IPS DF 4.7 (cell line): ENCODE results near the gene PABPN1L.

Experiments
- DNase-seq: peaks from one replicate; pipeline ENCODE4 v3.0.0-alpha.2; 2013; ENCODE audit warnings: low spot score; ENCODE audit errors: extremely low read depth

PABPN1L gene

DNA sequence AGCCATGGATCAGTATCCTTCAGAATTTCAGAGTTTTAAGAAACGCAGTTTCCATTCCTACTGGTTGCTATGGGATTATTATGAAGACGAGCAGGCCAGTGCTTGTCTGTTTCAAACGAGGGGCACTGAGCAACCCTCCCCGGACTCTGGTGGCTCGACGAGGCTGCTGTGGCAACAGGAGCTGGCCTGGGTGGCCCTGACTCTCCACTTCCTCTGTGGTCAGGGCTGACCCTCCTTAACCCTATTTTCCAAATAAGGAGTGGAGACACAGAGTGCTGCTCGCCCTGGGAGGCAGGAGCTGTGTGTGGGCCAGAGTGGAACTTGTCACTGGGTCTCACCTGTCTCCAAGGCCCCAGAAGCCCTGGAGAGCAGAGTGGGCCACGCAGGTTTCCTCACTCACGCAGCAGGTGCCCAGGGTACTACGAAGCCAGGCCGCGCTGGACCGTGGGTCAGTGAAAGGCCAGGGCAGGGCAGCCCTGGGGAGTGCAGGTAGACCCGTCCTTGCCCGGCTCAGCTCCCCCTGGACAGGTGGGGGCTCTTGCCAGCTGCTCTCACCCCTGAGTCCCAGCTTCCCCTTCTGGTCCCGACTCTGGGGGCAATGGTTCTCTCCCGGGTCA lies 13.0 kb downstream of the PABPN1L start:
- no peak for DNase-seq

DNA sequence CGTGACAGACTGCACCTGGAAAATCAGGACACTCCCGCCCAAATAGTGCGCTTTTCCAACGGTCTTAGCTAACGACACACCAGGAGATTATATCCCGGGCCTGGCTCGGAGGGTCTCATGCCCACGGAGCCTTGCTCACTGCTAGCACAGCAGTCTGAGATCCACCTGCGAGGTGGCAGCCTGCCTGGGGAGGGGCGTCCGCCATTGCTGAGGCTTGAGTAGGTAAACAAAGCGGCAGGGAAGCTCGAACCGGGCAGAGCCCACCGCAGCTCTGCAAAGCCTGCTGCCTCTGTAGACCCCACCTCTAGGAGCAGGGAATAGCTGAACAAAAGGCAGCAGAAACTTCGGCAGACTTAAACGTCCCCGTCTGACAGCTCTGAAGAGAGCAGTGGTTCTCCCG lies 14.8 kb downstream of the PABPN1L start:
- no peak for DNase-seq

DNA sequence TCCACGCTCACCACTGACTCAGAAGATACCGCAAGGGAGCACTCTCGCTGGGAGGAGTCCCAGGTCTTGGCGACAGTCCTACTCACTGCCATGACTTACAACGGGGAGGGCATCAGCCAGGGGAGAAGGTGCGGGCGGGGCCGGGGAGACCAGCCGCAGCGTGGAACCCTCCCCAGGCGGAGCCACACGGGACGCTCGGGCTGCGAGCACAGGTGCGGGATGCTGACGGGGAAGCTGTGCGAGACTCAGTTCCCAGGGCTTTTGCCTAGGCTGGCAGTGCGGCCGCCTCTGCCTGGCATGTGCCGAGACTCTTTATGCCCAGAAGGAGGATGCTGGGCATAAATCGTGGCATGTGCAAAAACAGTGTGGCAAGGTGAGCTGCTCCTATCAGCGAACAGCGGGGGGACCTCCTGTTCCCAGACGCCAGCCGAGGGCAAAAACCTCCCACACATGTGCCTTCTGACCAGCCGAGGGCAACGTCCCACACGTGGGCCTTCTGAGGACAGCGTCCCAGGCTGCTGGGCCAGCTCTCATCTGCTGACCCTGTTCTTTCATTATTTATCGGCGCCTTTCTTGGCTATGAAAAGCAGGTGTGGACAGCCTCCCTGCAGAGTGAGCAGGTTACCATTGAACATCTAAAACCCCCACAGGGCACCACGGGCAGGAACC lies 15.8 kb downstream of the PABPN1L start:
- no peak for DNase-seq

DNA sequence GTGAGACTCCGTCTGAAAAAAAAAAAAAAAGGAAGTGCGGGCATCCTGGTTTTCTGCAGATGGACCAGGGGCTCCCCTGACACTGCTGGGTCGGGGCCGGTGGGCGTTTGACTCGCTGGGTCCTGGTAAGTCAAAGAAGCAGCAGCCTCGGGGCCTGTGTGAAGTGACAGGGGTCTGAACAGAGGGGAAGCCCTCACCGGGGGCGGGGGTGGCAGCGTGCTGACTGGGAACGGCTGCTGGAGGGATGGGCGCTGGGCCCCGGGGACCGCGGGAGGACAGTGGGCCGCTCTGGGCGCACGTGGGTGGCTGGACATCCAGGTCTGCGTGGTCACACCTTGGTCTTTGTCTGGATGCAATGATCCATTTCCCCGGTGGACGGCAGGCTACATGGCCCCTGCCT lies 17.9 kb downstream of the PABPN1L start:
- no peak for DNase-seq

DNA sequence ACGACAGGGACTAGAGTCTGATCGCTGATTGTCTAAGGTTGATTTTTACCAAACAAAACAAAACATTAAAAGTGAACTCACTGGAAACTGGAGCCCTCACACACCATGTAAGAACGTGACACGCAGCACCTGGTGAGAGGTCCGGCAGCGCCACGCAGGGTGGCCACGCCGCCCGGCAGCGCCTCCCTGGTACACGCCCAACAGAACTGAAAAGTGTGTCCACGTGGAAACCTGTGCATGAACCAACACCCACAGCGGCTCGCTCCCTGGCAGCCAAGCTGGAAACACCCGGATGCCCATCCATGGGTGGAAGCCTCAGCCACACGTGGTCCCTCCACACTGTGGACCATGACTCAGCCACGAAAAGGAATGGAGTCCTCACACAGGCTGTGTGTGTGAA lies 18.8 kb downstream of the PABPN1L start:
- no peak for DNase-seq

DNA sequence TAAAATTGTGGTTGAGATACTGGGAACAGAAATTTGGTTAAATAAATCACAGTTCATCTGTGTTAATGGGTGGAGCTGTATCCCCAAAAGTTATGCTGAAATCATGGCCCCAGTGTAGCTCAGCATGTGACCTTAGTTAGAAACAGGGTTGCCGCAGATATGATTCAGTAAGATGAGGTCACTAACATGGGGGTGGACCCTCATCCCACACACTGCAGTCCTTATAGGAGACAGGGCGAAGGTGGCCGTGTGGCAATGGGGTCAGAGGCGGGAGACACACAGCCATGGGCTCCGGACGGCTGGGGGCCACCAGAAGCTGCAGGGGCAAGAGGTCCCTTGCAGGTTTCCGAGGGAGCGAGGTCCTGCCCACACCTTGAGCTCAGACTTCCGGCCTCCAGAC lies 20.4 kb downstream of the PABPN1L start:
- DNase-seq, result no peak

DNA sequence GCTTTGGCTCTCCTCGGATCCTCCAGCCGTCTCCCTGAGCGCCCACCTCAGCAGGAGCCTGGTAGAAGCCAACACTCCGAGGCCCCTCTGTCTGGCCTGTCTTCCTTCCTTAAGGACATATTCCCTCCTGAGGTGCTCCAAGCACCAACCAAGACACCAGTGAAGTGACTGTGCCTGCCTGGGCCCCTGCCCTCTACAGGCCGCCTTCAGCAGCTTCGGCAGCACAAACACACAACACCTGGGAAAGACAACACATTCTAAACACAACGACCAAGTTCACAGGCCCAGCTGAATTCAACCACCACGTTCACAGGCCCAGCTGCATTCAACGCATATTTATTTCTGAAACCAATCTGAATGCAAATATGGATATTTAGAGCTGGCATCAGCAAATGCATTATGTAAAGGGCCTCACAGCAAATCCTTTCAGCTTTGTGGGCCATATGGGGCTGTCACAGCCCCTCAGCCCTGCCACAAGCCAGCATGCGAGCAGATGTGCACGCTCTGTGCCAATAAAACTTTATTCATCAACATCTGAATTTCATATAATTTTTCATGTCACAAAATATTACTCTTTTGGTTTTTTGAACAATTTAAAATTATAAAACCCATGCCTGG lies 21.9 kb downstream of the PABPN1L start:
- no peak for DNase-seq

DNA sequence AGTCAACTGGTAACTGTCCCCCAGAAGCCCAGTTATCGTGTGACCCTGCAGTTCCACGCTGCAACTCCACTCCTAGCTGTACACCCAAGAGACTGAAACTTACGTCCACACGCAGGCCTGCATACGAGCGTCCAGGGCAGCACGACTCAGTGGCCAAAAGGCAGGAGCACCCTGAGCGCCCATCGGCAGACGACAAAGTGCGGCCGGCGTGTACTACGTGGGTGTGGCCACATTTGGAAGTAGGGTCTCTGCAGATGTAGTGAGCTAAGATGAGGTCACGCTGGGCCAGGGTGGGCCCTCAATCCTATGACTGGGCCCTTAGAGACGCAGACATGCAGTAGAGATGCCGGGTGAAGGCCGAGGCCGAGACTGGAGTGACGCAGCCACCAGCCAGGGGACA lies 23.2 kb downstream of the PABPN1L start:
- DNase-seq, result no peak

DNA sequence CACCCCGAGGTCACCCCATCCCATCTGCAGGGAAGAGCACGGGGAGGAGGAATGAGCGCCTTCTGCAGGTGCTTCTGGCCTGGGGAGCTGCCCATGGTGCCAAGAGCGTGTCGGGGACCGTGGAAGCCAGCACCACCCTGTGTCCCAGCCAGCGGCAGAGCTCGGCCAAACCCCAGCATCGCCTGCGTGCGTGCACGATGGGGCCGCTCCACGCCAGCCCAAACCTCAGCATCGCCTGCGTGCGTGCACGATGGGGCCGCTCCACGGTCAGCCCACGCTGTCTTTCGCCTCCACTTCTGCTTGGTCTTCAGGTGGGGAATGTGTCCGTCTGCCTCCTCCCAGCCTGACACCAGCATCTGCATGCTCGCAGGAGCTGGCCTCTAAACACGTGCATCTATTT lies 23.7 kb downstream of the PABPN1L start:
- no peak for DNase-seq

DNA sequence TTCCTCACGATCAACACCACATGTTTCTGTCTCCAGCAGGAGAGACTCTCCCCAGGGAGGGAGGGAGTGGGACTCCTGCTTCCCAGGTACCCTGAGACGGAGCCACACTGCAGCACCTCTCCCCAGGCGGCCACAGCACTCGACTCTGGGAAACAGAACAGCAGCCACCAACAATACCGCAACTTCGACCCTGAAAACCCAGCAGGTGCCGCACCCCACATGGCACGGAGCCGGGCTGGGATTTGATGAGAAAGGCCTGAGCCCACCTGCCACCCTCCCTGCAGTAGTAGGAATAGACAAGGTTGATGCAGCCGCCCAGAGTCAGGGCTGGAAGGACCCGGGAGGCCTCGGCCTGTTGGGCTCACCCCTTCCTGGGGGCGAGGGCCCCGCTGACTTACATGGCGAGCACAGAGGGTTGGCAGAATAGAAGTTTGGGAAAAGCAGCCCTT lies 24.1 kb downstream of the PABPN1L start:
- DNase-seq, result no peak

DNA sequence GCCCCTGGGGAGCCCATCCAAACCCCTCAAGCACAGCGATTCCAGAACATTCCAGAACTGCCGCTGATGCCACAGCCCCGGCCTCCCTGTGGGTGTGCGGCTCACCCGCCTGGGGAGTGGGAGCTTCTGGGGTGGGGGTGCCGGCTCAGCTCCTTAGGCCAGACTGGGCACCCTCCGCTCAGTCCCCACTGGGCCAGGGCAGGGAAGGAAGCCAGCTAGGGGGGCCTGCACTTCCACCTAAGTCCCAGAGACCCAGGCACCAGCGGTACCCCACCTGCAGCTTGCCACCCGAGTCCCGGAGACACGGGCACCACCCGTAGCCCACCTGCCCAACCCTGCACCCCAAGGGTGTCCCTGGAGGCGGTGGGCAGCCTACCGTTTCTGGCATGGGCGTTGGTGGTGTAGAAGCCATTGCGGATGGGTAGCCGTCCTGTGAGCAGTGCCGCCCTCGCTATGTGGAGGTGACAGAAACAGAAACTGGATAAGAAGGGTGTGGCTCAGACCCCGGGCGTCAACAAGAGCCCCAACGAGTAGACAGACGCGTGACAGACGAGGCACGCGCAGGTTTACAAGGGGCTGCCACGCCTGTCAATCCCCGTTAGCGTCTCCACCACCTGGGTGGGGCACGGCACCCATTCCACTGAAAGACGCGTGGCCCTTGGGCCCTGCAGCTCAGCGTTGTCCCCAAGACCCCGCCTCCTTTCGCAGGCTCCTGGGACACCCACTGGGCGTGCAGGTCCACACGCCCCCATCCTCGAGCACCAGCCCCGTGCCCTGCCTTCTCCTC lies 24.7 kb downstream of the PABPN1L start:
- no peak for DNase-seq

DNA sequence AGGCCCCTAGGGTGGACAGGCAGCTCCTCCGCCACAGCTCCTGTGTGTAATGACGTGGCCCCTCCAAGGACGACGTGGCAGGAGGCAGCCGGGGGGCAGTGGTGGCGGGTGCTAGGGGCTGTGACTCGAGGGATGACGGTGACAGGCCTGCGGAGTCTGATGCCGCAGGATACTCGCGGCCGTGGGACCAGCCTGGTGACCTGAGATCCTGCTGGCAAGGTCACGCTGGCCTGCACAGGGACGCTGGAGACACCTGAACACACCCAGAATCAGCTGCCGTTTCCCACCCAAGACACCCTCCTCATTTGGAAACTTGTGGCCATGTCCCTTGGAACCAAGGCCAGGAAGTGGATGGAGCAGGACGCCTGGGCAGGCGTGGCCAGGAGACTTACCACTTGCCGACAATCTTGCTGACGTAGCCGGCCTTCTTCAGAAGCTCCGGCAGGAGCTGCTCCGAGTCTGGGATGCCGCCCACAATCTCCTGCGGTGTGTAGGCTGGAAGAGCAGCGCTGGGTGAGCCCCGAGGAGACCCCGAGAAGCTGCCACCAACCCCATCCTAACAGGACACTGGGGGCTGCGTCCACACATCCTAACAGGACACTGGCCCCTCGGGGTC lies 25.8 kb downstream of the PABPN1L start:
- DNase-seq, result no peak

DNA sequence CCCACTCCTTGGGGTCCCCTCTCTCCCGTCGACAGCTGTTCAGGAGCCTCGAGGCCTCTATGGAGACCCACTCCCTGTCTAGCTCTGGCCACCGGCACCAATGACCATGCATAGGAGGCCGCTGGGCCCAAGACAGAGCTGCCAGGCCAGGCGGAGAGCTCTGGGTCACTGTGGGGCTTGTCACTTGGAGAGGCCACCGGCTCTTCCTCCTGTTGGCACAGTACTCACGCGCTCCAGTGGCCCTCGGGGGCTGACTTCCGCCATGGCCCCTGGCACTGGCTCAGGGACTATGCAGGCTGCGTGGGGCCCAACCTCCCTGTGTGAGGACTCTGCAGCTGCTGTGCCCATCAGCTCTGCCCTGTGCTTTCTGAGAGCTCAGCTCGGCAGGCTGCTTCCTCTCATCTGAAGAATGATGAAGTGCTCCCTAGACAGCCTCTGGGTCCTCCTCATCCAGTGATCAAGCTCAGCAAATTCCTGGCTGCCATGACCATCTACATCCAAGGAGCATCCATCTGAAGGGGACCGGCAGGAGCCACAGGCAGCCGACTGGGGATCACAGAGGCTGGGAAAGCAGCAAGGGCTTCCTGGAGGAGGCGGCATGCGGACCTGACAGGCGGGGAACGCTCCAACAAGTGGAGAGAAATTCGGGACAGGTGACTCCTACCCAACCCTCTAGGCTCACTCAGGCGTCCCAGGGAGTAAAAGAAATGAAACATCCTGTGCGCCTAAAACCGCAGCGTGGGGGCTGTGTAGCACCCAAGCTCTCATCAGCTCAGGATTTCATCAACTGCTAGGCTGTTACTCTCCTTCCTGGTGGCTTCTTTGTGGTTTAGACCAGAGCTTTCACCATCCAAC lies 26.5 kb downstream of the PABPN1L start:
- DNase-seq, result no peak

DNA sequence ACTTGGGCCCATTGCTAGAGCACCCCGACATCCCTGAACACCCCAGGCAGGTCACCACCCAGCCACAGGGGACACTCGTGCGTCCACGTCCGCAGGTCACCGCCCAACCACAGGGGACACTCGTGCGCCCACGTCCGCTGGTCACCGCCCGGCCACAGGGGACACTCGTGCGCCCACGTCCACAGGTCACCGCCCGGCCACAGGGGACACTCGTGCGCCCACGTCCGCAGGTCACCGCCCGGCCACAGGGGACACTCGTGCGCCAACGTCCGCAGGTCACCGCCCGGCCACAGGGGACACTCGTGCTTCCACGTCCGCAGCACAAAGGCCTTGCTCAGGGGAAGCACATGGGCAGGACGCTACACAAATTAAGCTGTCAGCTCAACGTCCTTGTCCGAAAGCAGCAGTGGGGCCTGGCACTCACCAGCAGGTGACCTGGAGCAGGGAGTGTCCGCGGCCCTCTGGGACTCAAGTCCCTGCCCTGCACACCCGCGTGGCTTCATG lies 27.4 kb downstream of the PABPN1L start:
- DNase-seq, result no peak

DNA sequence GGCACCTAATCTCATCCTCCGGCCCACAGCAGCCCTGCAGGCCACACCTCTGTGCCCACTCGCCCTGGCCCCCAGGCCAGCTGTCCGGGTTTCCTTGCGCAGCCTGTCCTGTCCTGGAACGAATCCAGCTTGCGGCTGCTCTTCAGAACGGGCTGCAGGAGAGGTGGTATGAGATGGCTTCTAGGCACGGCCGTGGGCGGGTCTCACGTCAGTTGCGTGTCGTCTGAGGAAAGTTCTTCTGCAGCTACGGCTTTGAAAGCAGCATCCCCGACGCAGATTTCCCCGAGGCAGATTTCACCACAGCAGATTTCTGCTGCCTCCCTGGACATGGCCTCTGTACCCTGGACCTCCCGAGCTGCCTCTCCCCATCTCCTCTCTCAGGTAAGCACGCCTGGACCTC lies 27.9 kb downstream of the PABPN1L start:
- DNase-seq, result no peak

DNA sequence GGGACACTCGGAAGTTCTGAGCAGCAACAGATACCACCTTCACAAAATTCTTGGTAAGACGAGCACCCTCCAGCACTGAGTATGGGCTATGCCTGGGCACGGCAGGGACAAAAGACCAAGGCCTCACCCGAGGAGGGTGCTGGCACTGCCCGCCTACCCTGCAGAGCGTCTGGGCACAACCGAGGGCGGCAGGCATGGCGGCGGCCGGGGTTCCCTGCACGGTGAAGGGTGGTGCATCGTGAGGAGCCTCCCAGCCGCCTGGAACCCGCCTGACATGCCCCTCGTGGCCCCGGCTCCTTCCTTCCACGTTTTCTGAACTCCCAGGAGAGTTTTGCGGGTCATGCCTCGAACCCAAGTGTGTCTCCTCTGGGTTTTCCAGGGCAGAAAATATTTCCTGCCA lies 28.7 kb downstream of the PABPN1L start:
- DNase-seq, result no peak

DNA sequence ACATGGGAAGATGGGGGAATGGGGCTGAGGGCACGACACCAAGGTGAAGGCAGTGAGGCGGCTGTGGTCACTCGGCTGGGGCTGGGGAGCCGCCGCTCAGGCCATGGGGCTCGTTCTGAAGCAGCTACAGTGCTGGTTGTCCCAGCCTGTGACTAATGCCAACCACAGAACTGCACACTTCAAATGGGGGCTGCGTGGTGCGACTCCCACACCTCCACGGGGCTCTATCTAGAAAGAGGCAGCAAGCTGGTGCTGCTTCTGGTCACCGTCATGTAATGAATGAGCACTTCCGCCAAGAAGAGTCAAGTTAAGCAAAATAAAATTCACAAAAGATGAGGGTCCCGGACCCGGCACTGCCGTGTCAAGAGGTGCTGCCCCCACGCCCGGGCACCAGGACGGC lies 29.7 kb downstream of the PABPN1L start:
- DNase-seq, result no peak

DNA sequence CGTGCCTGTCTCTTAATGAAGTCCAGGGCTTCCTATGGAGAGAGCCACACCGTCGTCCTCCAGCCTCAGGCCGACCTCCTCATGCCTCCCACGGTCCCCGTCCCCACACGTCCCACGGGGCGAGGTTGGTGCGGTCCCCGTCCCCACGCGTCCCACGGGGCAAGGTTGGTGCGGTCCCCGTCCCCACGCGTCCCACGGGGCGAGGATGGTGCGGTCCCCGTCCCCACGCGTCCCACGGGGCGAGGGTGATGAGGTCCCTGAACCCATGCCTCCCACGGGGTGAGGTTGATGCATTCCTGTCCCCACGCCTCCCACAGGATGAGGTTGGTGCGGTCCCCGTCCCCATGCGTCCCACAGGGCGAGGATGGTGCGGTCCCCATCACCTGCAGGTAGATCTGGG lies 30.6 kb downstream of the PABPN1L start:
- DNase-seq, result no peak

DNA sequence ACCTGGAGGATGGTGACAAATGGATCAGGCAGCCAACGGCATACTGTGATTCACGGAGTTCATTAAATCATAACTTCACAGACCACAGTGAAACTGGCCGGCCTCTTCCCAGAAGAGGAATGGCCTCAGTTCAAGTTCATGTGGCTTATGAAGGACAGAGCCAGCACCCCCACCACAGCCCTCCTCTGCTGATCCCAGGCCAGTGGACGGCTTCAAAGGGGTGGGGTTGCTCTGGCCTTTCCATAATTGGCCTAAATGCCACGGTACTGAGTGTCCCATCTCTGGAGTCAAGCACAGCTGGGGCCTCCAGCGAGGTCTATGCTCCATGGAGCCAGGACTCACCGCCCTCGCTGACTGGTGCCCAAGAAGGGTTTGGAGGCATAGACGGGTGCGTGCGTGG lies 31.1 kb downstream of the PABPN1L start:
- no peak for DNase-seq

DNA sequence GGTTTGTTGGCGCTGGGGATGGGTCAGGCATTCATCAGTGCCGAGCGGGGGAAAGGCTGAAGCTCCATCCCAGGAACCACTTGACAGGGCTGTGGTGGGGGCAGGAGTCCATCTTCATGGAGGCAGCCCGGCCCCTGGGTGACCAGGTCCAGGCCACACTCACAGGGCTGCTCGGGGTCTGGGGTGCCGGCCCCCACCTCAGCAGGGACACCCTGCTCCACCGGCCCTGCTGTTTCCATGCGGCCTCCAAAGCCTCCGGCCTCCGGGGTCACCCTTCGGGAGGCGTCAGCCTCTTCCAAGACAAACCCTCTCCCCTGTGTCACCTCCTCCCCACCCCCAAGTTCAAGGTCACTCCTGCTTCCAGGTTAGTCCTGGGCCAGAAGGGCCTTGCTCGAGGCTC lies 31.8 kb downstream of the PABPN1L start:
- no peak for DNase-seq

DNA sequence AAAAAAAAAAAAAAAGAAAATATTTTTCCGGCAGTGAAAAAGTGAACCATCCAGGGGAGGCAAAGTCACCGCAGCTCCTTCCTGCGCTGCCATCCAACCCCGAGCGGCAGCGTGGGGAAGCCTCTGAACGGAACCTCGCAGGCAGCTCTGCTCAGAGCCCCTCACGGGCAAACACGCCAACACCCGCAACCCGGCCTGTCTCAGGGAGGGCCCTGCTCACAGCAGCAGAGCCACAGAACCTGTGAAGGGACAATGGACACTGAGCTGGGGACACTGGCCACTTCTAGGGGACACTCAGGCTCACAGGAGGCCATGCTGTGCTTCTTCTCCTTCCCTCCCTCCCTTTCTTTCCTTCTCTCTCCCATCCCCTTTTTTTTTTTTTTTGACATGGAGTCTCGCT lies 33.4 kb downstream of the PABPN1L start:
- DNase-seq, result no peak
